ENCODE results near the gene NPAS1.

DNA sequence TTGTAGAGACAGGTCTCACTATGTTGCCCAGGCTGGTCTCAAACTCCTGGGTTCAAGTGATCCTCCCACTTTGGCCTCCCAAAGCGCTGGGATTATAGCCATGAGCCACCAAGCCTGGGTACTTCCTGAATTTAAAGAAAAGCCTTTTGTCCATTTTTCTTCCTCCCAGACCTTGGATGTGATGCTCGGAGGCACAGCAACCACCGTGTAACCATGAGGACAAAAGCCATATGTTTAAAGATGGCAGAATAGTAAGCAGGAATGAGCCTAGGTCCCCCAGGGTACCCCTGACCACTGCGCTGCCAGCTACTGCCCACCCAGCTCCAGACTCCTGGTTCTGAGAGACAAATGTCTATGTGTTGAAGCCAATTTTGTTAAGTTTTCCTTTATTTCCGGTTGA lies 62.9 kb downstream of the NPAS1 start:
- TF ChIP-seq, protein P1, sequence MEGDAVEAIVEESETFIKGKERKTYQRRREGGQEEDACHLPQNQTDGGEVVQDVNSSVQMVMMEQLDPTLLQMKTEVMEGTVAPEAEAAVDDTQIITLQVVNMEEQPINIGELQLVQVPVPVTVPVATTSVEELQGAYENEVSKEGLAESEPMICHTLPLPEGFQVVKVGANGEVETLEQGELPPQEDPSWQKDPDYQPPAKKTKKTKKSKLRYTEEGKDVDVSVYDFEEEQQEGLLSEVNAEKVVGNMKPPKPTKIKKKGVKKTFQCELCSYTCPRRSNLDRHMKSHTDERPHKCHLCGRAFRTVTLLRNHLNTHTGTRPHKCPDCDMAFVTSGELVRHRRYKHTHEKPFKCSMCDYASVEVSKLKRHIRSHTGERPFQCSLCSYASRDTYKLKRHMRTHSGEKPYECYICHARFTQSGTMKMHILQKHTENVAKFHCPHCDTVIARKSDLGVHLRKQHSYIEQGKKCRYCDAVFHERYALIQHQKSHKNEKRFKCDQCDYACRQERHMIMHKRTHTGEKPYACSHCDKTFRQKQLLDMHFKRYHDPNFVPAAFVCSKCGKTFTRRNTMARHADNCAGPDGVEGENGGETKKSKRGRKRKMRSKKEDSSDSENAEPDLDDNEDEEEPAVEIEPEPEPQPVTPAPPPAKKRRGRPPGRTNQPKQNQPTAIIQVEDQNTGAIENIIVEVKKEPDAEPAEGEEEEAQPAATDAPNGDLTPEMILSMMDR (conservative IDR thresholded peaks at IDR 0.05; ENCODE audit: low read length): no peak
- no peak for TF ChIP-seq EZH2phosphoT487 (IDR thresholded peaks at IDR 0.05; ENCODE audit: borderline replicate concordance, low read depth, low read length)

All from OCI-LY7 (cell line).